CD4-positive, alpha-beta T cell treated with Interferon gamma for 1 hour (primary cell): ENCODE results near the gene SLMAP.

Source experiments
- DNase-seq: peaks from one replicate; pipeline ENCODE4 v3.0.0-alpha.2; 2020

The SLMAP gene

GRCh38 chr3:57755368-57755675 is 787 bp upstream of the SLMAP start:
- no peak for DNase-seq

- peak; percentile 10 for DNase-seq
These were observed 656 bp downstream of the SLMAP start for GRCh38 chr3:57756528-57757401.

GRCh38 chr3:57757642-57758297 is 1.7 kb downstream of the SLMAP start:
- DNase-seq: no peak

DNA sequence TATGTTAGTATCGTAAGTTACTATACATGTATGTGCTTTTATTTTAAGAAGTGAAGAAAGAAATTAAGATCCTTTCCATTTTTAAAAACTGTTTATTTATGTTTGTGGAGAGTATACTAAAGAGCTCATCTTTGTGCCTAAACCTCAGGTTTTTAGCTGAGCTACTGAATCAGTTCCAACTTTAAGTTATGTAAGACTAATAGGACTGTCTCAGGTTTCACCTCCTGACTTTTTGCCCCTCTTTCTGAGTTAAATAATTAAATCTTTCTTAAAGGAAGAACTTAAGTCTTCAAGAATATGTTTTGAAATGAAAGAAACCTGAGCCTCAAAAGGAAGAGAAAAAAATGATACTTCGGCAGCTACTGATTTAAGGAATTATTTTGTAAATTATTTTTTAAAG is 2.6 kb downstream of the SLMAP start:
- DNase-seq: no peak

GRCh38 chr3:57764794-57765193 is 8.7 kb downstream of the SLMAP start:
- no peak for DNase-seq

DNA sequence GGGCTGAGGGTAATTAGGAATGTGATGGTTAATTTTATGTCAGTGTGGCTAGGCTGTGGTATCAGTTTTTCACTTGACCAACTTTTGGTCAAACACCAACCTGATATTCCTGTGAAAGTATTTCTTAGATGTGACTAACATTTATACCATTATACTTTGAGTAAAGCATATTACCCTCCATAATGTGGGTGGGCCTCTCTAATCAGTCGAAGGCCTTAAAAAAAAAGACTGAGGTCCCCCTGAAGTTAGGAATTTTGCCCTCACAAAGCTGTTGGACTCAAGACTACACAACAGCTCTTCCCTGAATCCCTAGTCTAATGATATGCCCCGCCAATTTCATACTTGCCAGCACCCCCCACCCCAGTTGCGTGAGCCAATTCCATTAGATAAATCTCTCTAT is 12.5 kb downstream of the SLMAP start:
- no peak for DNase-seq

- DNase-seq: no peak
These were observed 14.1 kb downstream of the SLMAP start for GRCh38 chr3:57770009-57770827.

DNA sequence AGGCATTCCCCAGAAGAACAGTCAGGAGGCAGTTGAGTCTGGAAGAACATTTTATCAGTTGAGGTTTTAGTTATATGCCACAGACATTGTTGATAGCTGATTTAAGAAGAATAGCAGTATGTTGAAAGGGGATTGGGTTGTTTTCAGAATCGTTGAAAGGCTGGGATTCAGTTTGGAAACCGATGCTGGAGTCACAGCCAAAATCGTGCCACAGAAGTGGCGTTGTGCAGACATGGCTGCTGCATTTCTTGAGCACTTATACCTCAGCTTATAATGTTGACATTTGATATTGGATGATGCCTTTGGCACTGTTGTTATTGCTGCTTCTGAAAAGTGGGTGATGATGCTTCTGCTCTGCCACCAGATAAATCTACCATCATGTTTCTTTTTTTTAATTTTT is 16.1 kb downstream of the SLMAP start:
- no peak for DNase-seq

GRCh38 chr3:57777774-57778173 is 21.7 kb downstream of the SLMAP start:
- DNase-seq: no peak

GRCh38 chr3:57778494-57778893 is 22.4 kb downstream of the SLMAP start:
- DNase-seq: no peak

DNA sequence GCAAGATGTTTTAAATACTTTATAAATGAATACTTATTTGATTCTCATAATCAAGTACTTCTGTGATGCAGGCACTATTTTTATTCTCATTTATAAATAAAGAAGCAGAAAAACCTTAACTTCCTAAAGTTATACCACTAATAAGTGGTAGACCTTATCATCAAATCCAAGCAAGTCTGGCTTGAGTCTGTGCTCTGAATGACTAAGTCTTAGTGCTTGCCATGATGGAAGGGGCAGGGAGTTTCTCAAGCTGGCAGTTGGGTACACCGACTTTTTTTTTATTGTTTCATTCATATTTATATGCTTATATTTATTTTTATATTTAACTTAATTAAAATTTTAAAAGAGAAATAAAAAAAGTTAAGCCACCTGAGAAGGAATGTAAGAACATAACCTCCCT is 23.6 kb downstream of the SLMAP start:
- no peak for DNase-seq

DNA sequence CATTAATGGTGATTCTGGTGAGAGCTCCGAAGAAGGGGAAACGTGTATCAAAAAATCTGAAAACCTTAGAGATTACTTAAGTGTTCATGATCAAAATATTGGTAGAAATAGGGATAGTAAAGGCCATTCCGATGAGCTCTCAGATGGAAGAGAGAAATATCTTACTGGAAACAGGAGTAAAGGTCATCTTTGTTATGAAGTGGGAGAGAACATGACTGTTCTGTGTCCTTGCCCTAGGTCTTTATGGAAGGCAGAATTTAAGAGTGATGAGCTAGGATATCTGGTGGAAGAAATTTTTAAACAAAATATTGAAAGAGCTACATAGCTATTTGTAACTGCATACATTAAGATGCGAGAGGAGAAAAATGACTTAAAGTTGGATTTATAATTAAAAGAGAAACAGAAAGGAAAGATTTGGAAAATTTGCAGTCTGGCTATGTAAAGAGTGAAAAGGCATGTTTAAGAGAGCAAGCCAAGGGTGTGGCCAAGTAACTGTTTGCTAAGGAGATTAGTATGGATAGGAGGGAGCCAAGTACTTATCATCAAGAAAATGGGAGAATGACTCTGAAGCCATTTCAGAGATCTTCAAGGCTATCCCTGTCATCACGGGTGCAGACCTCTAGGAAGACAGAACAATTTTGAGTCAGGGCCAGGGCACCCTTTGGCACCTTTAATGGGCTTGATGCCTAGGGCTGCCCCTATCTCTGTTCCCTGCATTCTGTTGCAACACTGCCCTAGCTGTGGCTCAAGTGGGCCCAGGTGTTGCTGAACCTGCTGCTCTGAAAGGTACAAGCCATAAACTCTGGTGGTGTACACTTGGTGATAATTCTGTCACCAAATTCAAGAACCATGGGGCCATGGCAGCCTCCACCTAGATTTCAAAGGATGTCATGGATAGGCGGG is 27.3 kb downstream of the SLMAP start:
- no peak for DNase-seq

- no peak for DNase-seq
These were observed 28.1 kb downstream of the SLMAP start for GRCh38 chr3:57784089-57784735.

DNA sequence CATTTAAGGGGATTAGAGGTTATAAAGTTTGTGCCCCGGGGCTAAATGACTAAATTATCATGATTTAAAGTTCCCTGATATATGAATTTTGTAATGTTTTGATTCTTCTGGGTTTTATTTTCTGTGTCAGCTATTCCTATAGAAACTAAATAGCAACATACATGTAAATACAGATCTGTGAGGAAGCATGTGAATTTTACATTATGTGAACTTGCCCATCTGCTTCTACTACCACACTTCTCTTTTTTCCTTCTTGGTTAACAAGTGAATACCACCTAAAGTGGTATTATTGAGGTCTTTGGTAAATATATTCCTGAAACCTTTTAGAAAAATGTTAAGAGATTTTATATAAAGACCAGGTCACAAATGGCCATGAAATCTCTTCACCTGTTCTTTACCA is 29.3 kb downstream of the SLMAP start:
- no peak for DNase-seq

DNA sequence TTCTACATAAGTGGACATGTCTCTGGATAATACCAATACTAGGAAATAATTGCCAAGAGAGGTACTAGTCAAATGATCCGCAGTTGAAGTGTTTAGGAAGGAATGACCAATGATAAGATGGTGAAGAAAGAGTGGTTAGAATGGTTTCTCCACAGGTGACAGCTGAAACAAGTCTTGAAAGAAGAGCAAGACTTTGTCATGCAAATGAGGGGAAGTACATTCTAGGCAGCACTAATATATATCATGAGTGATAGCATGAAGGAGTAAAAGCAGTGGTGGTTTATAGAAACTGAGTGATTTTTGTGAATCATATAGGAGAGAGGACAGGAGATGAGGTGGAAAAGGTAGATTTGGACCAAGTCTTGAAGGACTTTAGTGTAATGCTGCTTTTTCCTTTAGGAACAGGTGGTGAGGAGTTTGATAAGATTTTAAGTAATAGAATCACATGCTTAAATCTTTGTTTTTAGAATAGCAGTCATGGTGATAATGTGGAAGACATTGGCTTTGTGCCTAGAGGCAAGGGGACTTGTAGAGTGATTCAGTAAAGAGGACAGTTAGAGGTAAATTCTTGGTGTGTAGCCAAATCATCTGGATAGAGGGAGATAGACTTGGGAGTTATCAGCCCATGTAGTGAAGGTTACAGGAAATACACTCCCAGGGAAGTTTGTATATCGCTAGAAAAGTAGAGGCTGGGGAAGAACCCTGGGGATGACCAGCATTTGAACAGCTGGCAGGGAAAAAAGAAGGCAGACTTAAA is 31.9 kb downstream of the SLMAP start:
- no peak for DNase-seq

DNA sequence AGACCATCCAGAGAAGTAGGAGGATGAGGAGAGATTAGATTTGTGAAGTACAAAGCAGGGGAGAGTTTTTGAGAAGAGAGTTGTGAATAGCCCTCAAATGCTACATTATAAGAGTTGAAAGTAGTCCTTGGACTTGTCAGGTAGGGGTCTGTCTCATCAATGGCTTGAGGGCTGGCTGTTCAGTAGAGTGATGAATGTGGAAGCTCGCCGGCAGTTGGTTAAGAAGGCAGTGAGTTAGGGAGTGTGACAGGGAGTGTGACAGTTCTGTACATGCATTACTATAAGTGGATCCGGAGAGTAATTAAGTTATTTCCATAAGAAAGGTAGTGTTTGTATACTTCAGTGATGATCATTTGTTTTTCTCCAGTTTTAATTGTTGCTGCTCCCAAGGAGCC is 32.5 kb downstream of the SLMAP start:
- no peak for DNase-seq

GRCh38 chr3:57791245-57791644 is 35.1 kb downstream of the SLMAP start:
- DNase-seq: no peak

GRCh38 chr3:57792198-57792597 is 36.1 kb downstream of the SLMAP start:
- no peak for DNase-seq

DNA sequence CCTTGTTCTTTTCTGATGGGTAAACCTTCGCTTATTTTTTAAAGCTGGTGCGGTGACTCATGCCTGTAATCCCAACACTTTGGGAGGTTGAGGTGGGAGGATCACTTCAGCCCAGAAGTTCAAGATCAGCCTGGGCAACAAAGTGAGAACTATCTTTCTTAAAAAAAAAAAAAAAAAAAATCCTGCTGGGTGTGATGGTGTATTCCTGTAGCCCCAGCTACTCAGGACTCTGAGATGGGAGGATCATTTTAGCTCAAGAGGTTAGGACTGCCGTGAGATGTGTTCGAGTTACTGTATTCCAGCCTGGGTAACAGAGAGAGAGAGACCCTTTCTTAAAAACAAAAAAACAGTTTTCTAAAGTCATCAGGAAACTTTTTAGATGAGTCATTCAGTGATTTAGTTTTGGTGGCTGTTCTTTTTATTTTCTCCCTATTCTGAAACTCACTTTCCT is 37.7 kb downstream of the SLMAP start:
- DNase-seq: no peak

DNA sequence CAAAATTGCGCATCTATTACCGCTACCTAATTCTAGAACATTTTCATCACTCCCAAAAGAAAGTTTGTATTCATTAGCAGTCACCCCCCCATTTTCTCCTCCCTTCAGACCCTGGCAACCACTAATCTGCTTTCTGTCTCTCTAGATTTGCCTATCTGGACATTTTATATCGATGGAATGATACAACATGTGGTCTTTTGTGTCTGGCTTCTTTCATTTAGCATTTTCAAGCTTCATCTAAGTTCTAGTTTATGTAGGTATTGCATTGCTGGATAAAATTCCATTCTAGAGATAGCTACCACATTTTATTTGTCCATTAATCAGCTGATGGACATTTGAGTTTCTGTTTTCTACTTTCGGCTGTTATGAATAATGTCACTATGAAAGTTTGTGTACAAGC is 38.4 kb downstream of the SLMAP start:
- DNase-seq: no peak

DNA sequence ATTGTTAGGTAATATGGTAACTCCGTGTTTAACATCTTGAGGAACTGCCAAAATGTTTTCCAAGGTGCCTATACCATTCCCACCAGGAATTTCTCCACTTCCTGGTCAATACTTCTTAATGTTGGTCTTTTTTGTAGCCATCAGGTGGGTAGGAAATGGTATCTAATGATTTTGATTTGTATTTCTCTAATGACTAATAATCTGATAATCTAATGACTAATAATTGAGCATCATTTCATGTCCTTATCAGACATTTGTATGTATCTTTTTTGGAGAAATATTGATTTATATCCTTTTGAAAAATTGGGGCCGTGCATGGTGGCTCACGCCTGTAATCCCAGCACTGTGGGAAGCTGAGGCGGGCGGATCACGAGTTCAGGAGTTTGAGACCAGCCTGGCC is 38.8 kb downstream of the SLMAP start:
- no peak for DNase-seq
